ENCODE measurements around the gene KRTAP13-2. TPM values are rescaled to one million over a fixed set of nuclear protein-coding genes. Genes with fewer than 3 reads are reported as not detected.

The KRTAP13-2 gene
- total RNA-seq, 1 experiment from 2014 or later = not detected

DNA sequence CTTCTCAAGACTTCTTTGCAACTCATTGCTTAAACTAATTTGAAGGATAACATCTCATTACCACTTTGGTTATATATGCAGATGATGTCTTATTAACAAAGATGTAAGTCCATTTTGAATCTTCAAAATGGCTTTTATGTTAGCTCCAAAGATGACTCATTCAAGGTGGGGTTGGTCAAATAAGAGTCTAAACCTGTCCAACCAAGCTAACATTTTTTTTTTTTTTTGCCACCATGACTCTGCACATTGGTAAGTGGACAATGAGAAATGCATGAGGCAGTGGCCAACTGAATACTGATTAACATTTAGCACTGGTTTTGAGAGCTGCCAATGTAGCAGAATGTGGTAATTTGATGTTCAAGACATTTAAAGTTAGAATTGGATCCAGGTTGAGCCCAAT, 34.3 kb downstream of the KRTAP13-2 start:
- Histone ChIP-seq H3K23ac (ENCODE audit: insufficient read length, low read depth, low read length) (no peak overlapping the region), H3K9me3 (ENCODE audit: control insufficient read depth, low read depth, low read length) (no peaks in the 10 kb centered on the region), H3K27me3 (ENCODE audit: insufficient read depth, low read length) (no peaks in the 10 kb centered on the region; the same call in 1 of the 2 replicates), H4K5ac (ENCODE audit: insufficient read length, low read depth, low read length) (no peak overlapping the region), H2BK12ac (ENCODE audit: insufficient read length, low read depth, low read length) (no peak overlapping the region), H3K79me1 (ENCODE audit: insufficient read depth, low read depth, low read length, poor library complexity, severe bottlenecking) (no peaks in the 10 kb centered on the region), H3K4me1 (ENCODE audit: insufficient read depth, low read length) (no peaks in the 10 kb centered on the region), H3K23me2 (ENCODE audit: insufficient read length, low read depth, low read length, poor library complexity, severe bottlenecking) (no peaks in the 10 kb centered on the region), H3K18ac (ENCODE audit: insufficient read length, low read depth, low read length) (no peak overlapping the region), H2AFZ (ENCODE audit: low read length) (no peak overlapping the region), H3K9ac (ENCODE audit: extremely low read depth, insufficient read length, low read length) (no peak overlapping the region), H3K27ac (ENCODE audit: insufficient read length, low read depth, low read length) (no peak overlapping the region), H4K20me1 (ENCODE audit: control insufficient read depth, insufficient read depth, insufficient read length) (no peaks in the 10 kb centered on the region), H3K56ac (ENCODE audit: insufficient read length, low read depth, low read length) (no peak overlapping the region), H3K4me2 (ENCODE audit: insufficient read depth, insufficient read length, low read length) (no peak overlapping the region), H4K8ac (replicated peaks; ENCODE audit: insufficient read length, low read depth, low read length) (no peak overlapping the region), H2BK15ac (ENCODE audit: low read depth, low read length) (no peak overlapping the region), H2BK5ac (ENCODE audit: insufficient read length, low read length) (no peak overlapping the region), H4K91ac (ENCODE audit: insufficient read length, low read depth, low read length) (no peak overlapping the region), H3K79me2 (ENCODE audit: insufficient read depth, low read length) (no peaks in the 10 kb centered on the region; the same call in 1 of the 2 replicates), H3K14ac (ENCODE audit: insufficient read depth, low read length) (no peak overlapping the region), H3T11ph (ENCODE audit: low read length) (no peak overlapping the region), H3K4ac (ENCODE audit: low read depth, low read length) (no peak overlapping the region), H2BK20ac (ENCODE audit: low read depth, low read length, poor library complexity, severe bottlenecking) (no peak overlapping the region), H2BK120ac (ENCODE audit: low read depth, low read length, poor library complexity, severe bottlenecking) (no peak overlapping the region), H2AK5ac (ENCODE audit: insufficient read length, low read length) (no peak overlapping the region)
- Mint-ChIP-seq H3K4me1 (no peaks in the 10 kb centered on the region), H3K27me3 (ENCODE audit: low read depth) (no peaks in the 10 kb centered on the region), H3K9me3 (no peaks in the 10 kb centered on the region), H3K36me3 (ENCODE audit: insufficient read depth in 1 of 3, low read depth in 3 of 3) (no peaks in the 10 kb centered on the region), H3K4me3 (no peak overlapping the region), H3K27ac (no peak overlapping the region)
- DNase-seq = no peak
- TF ChIP-seq, protein P1, sequence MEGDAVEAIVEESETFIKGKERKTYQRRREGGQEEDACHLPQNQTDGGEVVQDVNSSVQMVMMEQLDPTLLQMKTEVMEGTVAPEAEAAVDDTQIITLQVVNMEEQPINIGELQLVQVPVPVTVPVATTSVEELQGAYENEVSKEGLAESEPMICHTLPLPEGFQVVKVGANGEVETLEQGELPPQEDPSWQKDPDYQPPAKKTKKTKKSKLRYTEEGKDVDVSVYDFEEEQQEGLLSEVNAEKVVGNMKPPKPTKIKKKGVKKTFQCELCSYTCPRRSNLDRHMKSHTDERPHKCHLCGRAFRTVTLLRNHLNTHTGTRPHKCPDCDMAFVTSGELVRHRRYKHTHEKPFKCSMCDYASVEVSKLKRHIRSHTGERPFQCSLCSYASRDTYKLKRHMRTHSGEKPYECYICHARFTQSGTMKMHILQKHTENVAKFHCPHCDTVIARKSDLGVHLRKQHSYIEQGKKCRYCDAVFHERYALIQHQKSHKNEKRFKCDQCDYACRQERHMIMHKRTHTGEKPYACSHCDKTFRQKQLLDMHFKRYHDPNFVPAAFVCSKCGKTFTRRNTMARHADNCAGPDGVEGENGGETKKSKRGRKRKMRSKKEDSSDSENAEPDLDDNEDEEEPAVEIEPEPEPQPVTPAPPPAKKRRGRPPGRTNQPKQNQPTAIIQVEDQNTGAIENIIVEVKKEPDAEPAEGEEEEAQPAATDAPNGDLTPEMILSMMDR (conservative IDR thresholded peaks at IDR 0.05) = no peak
